H1 (cell line): Measurements from ENCODE around the gene RABL2B. TPM values are rescaled to one million over a fixed set of nuclear protein-coding genes. Genes with fewer than 3 reads are reported as not detected.

Source experiments
- MAFK ChIP-seq: IDR thresholded peaks from 2 replicates; pipeline ENCODE4 v1.6.1; 2012; ENCODE audit warnings: low read depth, mild to moderate bottlenecking, improper control_type of control experiment, low read length
- polyA plus RNA-seq, 7 experiments: library from polyadenylated mRNA; depleted of rRNA in 3 of 7; stranded (reverse) in 5 of 7; unstranded in 2 of 7; fragments of >200 nt in 5 of 7; fragments of 200-250 nt in 2 of 7; gene quantifications; 1 replicate in 5 of 7; 2 replicates in 1 of 7; 4 replicates in 1 of 7; pipeline versions ENCODE4 v1.2.1 to v1.2.3, GENCODE V29; 2011 to 2013; ENCODE audit warnings: missing spikeins in 2 of 7, mixed read lengths in 2 of 7
- total RNA-seq: library from RNA; stranded (reverse); fragmentation: NEBNext Ultra II Directional; extraction: Animal tissue kit (Norgen Biotek cat#: 25700); gene quantifications from 2 replicates; pipeline ENCODE4 v1.2.1, GENCODE V29; 2021
- TF ChIP-seq, protein P1 (sequence below): IDR thresholded peaks from 2 replicates; pipeline ENCODE4 v1.6.1; 2011; ENCODE audit warnings: low read length, improper control_type of control experiment

RABL2B gene
- total and polyA plus RNA-seq, 2 of the 8 experiments (the other 6 are each of a cell fraction or from before 2014, with no cell fraction given) = 16.2 to 26.5 TPM

- TF ChIP-seq, protein P1, sequence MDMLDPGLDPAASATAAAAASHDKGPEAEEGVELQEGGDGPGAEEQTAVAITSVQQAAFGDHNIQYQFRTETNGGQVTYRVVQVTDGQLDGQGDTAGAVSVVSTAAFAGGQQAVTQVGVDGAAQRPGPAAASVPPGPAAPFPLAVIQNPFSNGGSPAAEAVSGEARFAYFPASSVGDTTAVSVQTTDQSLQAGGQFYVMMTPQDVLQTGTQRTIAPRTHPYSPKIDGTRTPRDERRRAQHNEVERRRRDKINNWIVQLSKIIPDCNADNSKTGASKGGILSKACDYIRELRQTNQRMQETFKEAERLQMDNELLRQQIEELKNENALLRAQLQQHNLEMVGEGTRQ = no peak
- TF ChIP-seq MAFK = no peak
Observed at GRCh38 chr22:50732681-50733080, 50.8 kb downstream of the RABL2B start (continued).
